ENCODE measurements around the gene ICAM2.
"Not testable (repeated sequence)": the region's sequence is repeated elsewhere in the genome, so short reads cannot be mapped to it uniquely, and the experiment has no call there.

ICAM2 gene

GRCh38 chr17:64009571-64010402, 10.6 kb downstream of the ICAM2 start:
- no peak for DNase-seq (ENCODE audit: low read depth)

- DNase-seq (ENCODE audit: low read depth), result no peak
Measured at GRCh38 chr17:64008830-64009229, 11.6 kb downstream of the ICAM2 start.

- no peak for DNase-seq (ENCODE audit: low read depth)
Measured at GRCh38 chr17:64008346-64008745, 12.1 kb downstream of the ICAM2 start.

GRCh38 chr17:64007838-64008282, 12.6 kb downstream of the ICAM2 start:
- no peak for DNase-seq (ENCODE audit: low read depth)

- not testable (repeated sequence) for DNase-seq (ENCODE audit: low read depth)
Measured at GRCh38 chr17:64007089-64007837, 13.2 kb downstream of the ICAM2 start.

- no peak for DNase-seq (ENCODE audit: low read depth)
Measured at GRCh38 chr17:64006361-64007088, 13.9 kb downstream of the ICAM2 start.

- DNase-seq (ENCODE audit: low read depth), result no peak
Measured at GRCh38 chr17:64005734-64006167, 14.7 kb downstream of the ICAM2 start.

GRCh38 chr17:64004903-64005733, 15.3 kb downstream of the ICAM2 start:
- DNase-seq (ENCODE audit: low read depth), result no peak

- no peak for DNase-seq (ENCODE audit: low read depth)
Measured at GRCh38 chr17:64004218-64004770, 16.1 kb downstream of the ICAM2 start.

- DNase-seq (ENCODE audit: low read depth), result no peak
Measured at GRCh38 chr17:64003526-64004121, 16.8 kb downstream of the ICAM2 start.

- DNase-seq (ENCODE audit: low read depth), result no peak
Measured at GRCh38 chr17:64002658-64003525, 17.5 kb downstream of the ICAM2 start.

GRCh38 chr17:64001763-64002529, 18.5 kb downstream of the ICAM2 start:
- no peak for DNase-seq (ENCODE audit: low read depth)

GRCh38 chr17:64001091-64001579, 19.3 kb downstream of the ICAM2 start:
- no peak for DNase-seq (ENCODE audit: low read depth)

GRCh38 chr17:63999680-64000531, 20.5 kb downstream of the ICAM2 start:
- DNase-seq (ENCODE audit: low read depth), result no peak

- DNase-seq (ENCODE audit: low read depth), result no peak
Measured at GRCh38 chr17:63998721-63999679, 21.4 kb downstream of the ICAM2 start.

GRCh38 chr17:63998050-63998720, 22.2 kb downstream of the ICAM2 start, which contains the start of gene PRR29:
PRR29 (plus strand) TSS chr17:63998351; CDS start chr17:63998365, 14 bp downstream.
- DNase-seq (ENCODE audit: low read depth), result peak; percentile 63

All from activated T-helper 9 cell treated with anti-CD3 and anti-CD28 coated beads, Interleukin-2, amount 50 U/mL, for 16 hours (primary cell).